GM18868 (cell line): ENCODE results near the gene CRHR2.

Experiments used
- ATAC-seq: cut with Tn5 transposase; IDR thresholded peaks from one replicate; pipeline ENCODE4 v1.9.1; 2021; ENCODE audit warnings: mild to moderate bottlenecking, moderate library complexity; ENCODE audit not compliant: unreplicated experiment

CRHR2 gene

GRCh38 chr7:30633223-30633622 lies 49.0 kb downstream of the CRHR2 start:
- no peak for ATAC-seq

- ATAC-seq: peak; percentile 65
These were observed 51.3 kb downstream of the CRHR2 start for GRCh38 chr7:30630986-30631385.

GRCh38 chr7:30627026-30627425 lies 55.2 kb downstream of the CRHR2 start:
- ATAC-seq: no peak

GRCh38 chr7:30625283-30625682 lies 57.0 kb downstream of the CRHR2 start:
- no peak for ATAC-seq

- no peak for ATAC-seq
These were observed 63.3 kb downstream of the CRHR2 start for GRCh38 chr7:30618961-30619360.

GRCh38 chr7:30618080-30618676 lies 64.1 kb downstream of the CRHR2 start:
- ATAC-seq: no peak

GRCh38 chr7:30617359-30617758 lies 64.9 kb downstream of the CRHR2 start:
- no peak for ATAC-seq

- ATAC-seq: no peak
These were observed 65.9 kb downstream of the CRHR2 start for GRCh38 chr7:30616318-30616717.

GRCh38 chr7:30613366-30614325 lies 68.6 kb downstream of the CRHR2 start:
- ATAC-seq: no peak

- ATAC-seq: no peak
These were observed 69.5 kb downstream of the CRHR2 start for GRCh38 chr7:30612658-30613265.

GRCh38 chr7:30605832-30606231 lies 76.4 kb downstream of the CRHR2 start:
- no peak for ATAC-seq

- no peak for ATAC-seq
These were observed 77.4 kb downstream of the CRHR2 start for GRCh38 chr7:30604901-30605300.
